ENCODE results near the gene CAMK2G. TPM values are rescaled to one million over a fixed set of nuclear protein-coding genes. Genes with fewer than 3 reads are reported as not detected.

The CAMK2G gene
- total RNA-seq, 3 donors from 2014 or later (not counting 1 experiment from before 2014, with no cell fraction given), result 53.6 to 73.8 (median 62.3) TPM

DNA sequence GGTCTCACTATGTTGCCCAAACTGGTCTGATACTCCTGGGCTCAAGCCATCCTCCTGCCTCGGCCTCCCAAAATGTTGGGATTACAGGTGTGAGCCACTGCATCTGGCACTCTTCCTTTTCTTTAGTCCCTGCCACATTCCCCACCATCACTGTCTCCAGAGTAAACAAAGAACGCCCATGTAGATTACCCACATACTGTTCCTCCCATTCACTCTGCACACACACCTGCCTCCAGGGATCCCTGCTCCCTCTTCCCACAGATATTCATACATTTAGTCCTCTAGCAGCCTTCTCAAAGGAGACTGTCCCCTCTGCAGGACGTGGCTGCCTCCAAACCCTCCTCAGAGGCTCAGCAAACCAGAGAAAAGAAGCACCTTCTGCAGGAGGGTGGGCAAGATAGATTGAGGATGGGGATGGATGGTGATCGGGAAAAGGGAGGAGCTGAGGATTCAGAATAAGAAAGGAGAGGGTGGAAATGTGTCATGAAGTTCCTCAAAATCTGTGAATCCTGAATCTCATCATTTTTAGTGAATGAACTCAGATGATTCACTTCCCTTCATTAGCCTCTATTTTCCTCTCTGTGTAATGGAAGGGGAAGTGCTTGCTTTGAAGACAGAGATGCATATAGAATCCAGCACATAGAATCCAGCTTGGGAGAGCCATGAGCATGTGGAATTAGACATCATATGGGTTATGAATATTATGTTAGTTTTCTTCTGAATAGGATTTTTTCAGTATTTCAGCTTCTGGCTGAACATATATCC is 31.1 kb upstream of the CAMK2G start:
- H3K4me3 Mint-ChIP-seq, result no peak overlapping the region
- WGBS (ENCODE audit: insufficient coverage), result 79% methylated on average over 3 of the region's 4 CpGs

DNA sequence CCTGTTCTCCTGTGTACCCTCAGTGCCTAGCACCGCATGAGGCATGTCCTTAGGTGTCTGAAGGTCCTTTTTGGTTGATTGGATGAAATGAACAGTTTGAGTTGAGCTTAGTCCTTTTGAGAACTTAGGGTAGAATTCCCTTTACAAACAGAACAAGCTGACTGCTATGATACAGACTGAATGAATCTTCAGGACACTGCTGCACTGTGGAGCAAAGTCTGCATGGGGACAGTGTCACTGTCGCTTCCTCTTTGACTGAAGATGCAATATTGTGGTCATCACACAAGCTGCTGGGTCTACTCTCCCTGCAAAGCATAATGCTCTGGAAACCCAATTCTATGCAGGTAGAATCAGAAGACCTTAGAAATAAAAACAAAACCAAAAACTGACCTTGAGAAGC is 28.0 kb upstream of the CAMK2G start:
- Mint-ChIP-seq H3K4me1 (peaks cover 0 to 4% of the 10 kb centered on the region in 2 donors), H3K36me3 (no peaks in the 10 kb centered on the region), H3K9me3 (no peaks in the 10 kb centered on the region), H3K27ac (no peak overlapping the region), H3K27me3 (ENCODE audit: low read depth in 2 of 2) (peaks cover 10 to 15% of the 10 kb centered on the region in 2 donors), H3K4me3 (no peak overlapping the region)
- no peak overlapping the region for H3K4me3 ChIP-seq (ENCODE audit: low read length)
- peak in 1 of 3 donors; percentile 55 for ATAC-seq
- TF ChIP-seq, protein P1, sequence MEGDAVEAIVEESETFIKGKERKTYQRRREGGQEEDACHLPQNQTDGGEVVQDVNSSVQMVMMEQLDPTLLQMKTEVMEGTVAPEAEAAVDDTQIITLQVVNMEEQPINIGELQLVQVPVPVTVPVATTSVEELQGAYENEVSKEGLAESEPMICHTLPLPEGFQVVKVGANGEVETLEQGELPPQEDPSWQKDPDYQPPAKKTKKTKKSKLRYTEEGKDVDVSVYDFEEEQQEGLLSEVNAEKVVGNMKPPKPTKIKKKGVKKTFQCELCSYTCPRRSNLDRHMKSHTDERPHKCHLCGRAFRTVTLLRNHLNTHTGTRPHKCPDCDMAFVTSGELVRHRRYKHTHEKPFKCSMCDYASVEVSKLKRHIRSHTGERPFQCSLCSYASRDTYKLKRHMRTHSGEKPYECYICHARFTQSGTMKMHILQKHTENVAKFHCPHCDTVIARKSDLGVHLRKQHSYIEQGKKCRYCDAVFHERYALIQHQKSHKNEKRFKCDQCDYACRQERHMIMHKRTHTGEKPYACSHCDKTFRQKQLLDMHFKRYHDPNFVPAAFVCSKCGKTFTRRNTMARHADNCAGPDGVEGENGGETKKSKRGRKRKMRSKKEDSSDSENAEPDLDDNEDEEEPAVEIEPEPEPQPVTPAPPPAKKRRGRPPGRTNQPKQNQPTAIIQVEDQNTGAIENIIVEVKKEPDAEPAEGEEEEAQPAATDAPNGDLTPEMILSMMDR (IDR thresholded peaks at IDR 0.05), result no peak
- H3K27ac ChIP-seq (ENCODE audit: low read length), result no peak overlapping the region
- intact Hi-C loops (cut with micrococcal nuclease), result no loop called here
- WGBS (ENCODE audit: insufficient coverage), result 82% methylated on average over 2 of the region's 2 CpGs
- H3K27me3 ChIP-seq (ENCODE audit: control insufficient read depth, insufficient read depth, low read length), result no peaks in the 10 kb centered on the region
- H3K36me3 ChIP-seq (ENCODE audit: control insufficient read depth, insufficient read depth, low read length), result no peaks in the 10 kb centered on the region
- peaks cover 8% of the 10 kb centered on the region for H3K4me1 ChIP-seq (ENCODE audit: control insufficient read depth, insufficient read depth, low read length)
- H3K9me3 ChIP-seq (ENCODE audit: control insufficient read depth, insufficient read depth, low read length), result no peaks in the 10 kb centered on the region
- DNase-seq, result no peak

More for the DNA sequence above, 31.1 kb upstream of the CAMK2G start:
- no peaks in the 10 kb centered on the region for H3K36me3 ChIP-seq (ENCODE audit: control insufficient read depth, insufficient read depth, low read length)
- DNase-seq (no peak), ATAC-seq (no peak)
- no peaks in the 10 kb centered on the region for H3K36me3 Mint-ChIP-seq
- no peaks in the 10 kb centered on the region for H3K9me3 ChIP-seq (ENCODE audit: control insufficient read depth, insufficient read depth, low read length)
- H3K4me1 ChIP-seq (ENCODE audit: control insufficient read depth, insufficient read depth, low read length), result peaks cover 32% of the 10 kb centered on the region
- intact Hi-C loops (cut with micrococcal nuclease), result no loop called here
- no peak overlapping the region for H3K4me3 ChIP-seq (ENCODE audit: low read length)
- H3K27ac ChIP-seq (ENCODE audit: low read length), result no peak overlapping the region
- no peaks in the 10 kb centered on the region for H3K9me3 Mint-ChIP-seq
- peaks cover 11% of the 10 kb centered on the region for H3K27me3 ChIP-seq (ENCODE audit: control insufficient read depth, insufficient read depth, low read length)
- H3K27me3 Mint-ChIP-seq (ENCODE audit: low read depth in 2 of 2), result peaks cover 14 to 26% of the 10 kb centered on the region in 2 donors
- TF ChIP-seq, protein P1 (IDR thresholded peaks at IDR 0.05), result no peak
- no peak overlapping the region for H3K27ac Mint-ChIP-seq
- H3K4me1 Mint-ChIP-seq, result peaks cover 21 to 26% of the 10 kb centered on the region in 2 donors

DNA sequence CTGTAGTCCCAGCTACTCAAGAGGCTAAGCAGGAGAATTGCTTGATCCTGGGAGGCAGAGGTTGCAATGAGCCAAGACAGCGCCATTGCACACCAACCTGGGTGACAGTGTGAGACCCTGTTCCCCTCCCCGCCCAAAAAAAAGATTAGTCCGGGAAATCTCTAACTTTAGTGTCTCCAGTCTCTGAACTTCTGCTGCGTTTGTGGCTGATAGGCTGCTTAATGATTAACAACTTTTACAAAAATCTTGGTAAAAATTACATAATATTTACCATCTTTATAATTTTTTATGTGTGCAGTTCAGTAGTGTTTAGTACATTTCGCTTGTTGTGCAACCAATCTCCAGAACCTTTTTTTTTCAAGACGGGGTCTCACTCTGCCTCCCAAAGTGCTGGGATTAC is 26.9 kb upstream of the CAMK2G start:
- no peaks in the 10 kb centered on the region for H3K36me3 ChIP-seq (ENCODE audit: control insufficient read depth, insufficient read depth, low read length)
- TF ChIP-seq, protein P1 (IDR thresholded peaks at IDR 0.05), result no peak
- Mint-ChIP-seq H3K4me3 (no peak overlapping the region), H3K9me3 (no peaks in the 10 kb centered on the region), H3K4me1 (peaks cover 0 to 4% of the 10 kb centered on the region in 2 donors), H3K27ac (no peak overlapping the region), H3K36me3 (no peaks in the 10 kb centered on the region), H3K27me3 (ENCODE audit: low read depth in 2 of 2) (peaks cover 10 to 15% of the 10 kb centered on the region in 2 donors)
- WGBS (ENCODE audit: insufficient coverage), result 93% methylated on average over 6 of the region's 6 CpGs
- no peak overlapping the region for H3K27ac ChIP-seq (ENCODE audit: low read length)
- no peak overlapping the region for H3K4me3 ChIP-seq (ENCODE audit: low read length)
- no peak for DNase-seq
- no peak for ATAC-seq
- no peaks in the 10 kb centered on the region for H3K4me1 ChIP-seq (ENCODE audit: control insufficient read depth, insufficient read depth, low read length)
- H3K27me3 ChIP-seq (ENCODE audit: control insufficient read depth, insufficient read depth, low read length), result no peaks in the 10 kb centered on the region
- intact Hi-C loops (cut with micrococcal nuclease), result no loop called here
- no peaks in the 10 kb centered on the region for H3K9me3 ChIP-seq (ENCODE audit: control insufficient read depth, insufficient read depth, low read length)
